ENCODE measurements around the gene AHDC1.

AHDC1 gene

DNA sequence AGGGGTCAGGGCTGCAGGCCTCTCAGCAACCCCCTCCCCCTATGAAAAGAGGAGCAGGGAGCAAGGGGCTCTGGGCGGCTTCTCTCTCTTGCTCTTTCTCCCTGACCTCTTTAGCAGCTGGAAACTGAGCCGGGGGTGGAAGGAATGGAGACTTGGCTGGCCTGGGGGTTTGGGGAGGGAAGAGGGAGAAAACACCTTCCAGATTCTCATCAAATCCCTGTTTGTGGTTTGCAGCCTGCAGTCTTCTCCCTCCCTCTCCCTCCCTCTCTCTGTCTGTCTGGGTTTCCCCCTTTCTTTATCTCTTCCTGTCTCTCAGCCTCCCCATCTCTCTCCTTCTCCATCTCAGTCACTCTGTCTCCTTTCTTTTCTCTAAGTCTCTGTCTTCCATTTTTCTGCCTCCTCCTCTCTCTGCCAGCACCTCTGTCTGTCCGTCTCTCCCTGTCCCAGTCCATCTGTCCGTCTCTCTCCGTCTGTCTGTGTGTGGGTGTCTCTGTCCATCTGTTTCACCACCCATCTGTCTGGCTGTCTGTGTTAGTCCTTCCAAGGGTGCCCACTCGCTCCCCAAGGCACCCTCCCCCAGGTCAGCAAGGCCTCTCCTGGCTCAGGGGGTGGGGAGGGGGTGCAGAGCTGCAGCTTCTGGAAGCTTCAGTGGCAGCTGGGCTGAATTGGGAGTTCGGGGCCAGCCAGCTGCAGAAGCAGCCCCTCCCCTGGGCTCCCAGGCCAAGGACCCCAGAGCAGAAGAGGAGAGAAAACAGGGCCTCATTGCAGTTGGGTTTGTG lies 6.2 kb downstream of the AHDC1 start:
- DNase-seq: no peak

DNA sequence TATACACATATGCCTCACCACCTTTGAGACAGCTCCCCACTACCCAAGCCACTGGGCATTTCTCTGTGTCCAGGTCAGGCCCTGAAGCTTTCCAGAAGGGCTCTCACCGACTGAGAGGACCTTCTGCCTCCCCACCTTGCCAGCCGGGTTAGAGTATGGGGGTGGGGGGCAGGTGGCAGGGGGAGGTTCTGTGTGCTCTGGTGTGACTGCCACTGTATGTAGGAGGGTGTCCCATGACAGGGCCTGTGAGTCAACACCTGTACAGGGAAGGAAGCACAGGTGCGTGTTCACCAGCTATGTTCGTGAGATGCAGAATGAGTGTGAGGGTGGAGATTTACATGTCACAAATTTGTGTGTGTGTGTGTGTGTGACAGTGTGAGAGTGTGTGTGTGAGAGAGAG lies 7.0 kb downstream of the AHDC1 start:
- DNase-seq: no peak

DNA sequence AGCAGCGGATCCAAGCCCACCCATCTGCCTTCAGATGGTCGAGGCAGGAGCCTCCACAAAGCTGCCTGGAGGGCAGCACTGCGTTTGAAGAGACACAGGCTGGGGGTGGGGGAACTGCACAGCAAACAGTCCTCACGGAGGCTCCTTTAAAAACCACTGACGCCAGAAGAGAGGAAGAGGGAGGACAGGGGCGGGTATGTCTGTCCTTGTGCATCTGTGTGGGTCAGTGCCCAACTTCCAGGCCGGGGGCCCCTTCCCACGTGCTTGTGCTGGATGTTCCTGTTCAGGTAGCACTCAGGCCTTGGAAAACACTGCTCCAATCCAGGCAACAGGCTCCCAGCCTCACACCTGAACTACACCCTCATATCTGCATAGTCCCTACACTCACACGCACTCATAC lies 7.7 kb downstream of the AHDC1 start:
- DNase-seq: no peak

DNA sequence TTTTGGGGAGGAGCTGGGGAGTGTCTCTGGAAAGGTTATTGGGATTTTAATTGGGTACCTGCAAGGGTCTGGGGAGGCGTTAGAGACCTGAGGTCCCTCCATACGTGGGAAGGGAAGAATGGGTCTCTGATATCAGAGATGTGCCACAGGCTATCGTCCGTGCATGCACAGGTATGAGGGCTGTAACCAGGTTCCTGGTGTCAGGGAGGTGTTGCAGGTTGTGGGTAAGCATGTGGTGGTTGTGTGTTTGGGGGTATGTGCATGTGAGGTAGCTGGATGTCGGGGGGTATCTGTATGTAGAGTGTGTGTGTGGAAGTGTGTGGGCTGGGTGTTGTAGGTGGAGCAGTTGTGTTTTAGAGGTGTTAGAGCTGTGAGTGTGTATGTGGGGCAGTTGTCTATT lies 8.3 kb downstream of the AHDC1 start:
- DNase-seq: no peak

DNA sequence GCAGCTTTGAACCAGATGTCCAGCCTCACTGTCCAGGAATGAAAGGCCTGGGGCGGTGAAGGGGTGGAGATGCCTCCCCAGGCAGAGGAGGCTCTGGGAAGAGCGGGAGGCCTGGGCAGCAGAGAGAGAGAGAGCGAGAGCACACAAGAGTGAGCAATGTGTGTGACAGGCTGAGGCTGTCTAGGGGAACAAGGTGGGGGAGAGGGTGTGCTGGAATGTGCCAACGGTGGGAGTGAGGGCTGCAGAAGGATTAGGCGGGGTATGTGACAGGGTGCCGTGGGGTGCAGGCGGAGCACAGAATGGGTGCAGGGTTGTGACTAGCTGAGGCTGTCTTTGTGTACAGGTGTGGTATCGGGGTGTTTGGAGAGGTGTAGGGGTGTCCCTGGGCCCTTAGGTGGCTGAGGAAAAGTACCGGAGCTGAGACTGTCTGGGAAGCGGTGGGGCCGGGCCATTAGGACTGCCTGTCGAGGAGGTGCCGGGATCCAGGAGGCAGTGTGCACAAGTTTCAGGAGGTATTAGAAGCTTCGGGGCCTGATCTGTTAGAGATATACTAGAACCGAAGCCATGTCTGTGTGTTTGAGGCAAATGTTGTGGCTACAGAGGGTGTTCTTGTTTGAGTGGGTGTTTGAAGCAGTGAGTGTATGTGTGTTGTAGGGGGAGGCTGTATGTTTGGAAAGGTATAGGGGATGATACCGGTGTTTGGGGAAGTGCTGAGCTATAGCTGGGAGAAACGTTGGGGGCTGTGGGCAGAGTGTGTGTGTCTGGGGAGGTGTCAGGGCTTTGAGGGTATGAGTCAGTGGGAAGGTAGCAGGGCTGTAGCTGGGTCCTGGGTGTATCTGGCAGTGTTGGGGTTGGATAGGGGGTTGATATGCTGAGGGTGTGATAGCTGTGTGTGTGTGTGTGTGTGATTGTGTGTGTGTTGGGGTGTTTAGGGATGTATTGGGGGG lies 9.1 kb downstream of the AHDC1 start:
- no peak for DNase-seq

DNA sequence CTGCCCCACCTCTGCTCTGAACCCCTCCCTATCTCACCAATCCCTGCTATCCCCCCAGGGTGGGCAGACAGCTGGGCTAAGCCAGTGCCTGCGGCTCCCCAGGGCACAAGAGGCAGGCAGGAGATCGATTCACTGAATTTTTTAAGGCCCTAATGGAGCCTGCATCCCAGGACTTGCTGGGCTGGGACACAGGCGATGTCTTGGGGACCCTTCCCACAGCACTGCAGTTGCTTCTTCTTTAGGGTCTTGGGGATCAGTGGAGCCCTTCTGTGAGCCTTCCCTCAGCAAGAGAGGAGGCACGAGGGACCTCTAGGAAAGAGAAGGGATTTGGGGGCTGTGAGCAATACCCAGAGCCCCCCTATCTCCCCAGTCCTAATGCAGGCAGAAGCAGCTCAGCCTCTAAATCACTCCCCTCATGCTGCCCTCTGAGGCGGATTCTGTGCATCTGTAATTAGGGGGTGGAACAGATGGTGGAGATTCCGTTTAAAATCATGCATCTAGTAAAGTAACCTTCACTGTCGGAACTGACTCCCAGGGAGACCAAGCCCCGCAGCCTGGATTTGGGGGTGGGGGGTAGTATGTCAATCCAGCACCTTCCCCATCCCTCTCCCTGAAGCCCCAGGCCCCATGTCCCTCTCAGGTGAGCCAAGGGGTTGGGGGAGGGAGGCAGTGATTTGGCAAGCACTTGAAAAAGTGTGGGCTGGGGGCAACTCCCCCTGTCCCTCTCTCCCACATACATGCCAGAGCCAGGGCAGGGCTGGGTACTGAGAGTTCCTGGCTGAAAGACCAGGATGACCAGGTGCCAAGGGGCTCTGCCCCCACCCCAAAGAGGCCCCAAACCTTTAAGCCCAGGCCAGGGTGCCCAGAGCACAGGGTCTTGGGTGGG lies 10.0 kb downstream of the AHDC1 start:
- peak; percentile 64 for DNase-seq

DNA sequence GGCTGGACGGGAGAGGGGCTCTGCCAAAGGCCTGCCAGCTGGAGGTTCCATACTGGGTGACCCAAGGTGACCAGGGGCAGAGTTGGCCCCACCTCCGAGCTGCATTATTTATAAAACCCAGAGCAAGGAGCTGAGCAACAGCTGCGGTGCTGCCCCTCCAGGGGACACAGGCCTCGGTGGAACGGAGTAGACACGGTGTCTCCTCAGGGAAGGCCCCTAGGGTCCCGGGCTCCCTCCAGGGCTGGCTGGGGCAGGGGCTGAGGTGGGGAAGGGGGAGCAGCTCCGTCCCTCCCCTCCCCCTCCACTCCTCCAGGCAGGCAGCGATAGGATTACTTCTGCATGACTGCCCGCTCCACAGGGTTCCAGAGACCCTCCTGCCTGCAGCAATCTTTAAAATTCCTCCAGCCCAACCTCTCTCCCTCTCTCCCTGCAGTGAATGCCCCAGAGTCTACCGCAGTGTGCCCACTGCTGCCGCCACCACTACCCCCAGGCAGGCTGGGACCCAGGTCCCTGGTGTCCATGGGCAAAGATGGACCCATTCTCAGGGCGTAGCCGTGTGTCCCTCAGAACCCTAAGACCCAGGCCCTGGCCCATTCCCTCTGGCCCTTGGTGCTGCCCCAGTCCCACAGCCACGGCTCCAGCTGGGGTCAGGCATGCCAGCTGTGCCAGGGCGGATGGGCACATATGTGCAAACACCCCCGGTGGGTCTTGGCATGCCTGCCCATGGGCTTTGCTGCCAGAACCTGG lies 10.8 kb downstream of the AHDC1 start:
- peak; percentile 45 for DNase-seq

DNA sequence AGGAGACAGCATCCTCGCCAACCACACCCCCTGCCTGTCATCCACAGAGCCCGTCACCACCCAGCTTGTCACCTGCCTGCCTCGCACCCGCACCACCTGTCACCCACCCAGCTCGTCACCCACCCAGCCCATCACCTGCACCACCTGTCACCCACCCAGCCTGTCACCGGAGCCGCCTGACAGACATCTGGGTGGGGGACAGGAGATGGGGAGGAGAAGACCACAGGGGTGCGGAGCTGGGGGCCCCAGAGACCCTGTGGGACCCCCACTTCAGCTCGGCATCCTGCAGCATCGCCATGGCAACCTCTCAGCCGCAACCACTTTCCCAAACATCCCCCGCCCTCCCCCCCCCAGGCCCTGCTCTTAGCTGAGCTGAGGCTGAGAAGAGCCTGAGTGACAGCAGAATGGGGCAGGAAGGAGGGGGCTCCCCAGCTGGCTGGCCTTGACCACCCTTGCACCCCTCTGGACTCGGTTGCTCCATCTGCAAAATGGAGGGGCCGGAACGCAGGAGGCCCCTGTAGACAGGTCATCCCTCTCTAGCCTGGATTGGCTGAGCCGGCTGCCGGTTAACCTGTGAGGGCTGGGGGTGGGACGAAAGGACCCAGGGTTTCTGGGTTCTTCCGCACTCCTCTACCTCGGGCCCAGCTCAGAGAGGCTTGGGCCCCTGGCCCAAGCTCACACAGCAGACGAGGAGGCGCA lies 11.6 kb downstream of the AHDC1 start:
- peak; percentile 92 for DNase-seq

DNA sequence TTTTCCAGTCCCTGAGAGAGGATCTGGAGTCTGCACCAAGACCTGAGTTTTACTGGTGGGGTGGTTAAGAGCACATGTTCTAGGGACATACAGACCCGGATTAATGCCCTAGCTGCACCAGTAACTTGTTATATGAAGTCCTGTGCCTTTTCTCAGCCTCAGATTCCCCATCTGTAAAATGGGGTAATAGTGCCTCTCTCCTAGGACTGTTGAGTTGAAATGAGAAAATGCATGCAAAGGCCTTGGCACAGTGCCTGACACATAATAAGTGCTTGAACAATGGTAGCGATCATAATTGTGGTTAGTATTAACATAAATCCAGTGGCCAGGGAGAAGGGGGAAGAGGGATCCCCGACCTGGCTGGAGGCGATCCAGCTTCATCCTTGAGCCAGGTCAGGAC lies 12.3 kb downstream of the AHDC1 start:
- no peak for DNase-seq

DNA sequence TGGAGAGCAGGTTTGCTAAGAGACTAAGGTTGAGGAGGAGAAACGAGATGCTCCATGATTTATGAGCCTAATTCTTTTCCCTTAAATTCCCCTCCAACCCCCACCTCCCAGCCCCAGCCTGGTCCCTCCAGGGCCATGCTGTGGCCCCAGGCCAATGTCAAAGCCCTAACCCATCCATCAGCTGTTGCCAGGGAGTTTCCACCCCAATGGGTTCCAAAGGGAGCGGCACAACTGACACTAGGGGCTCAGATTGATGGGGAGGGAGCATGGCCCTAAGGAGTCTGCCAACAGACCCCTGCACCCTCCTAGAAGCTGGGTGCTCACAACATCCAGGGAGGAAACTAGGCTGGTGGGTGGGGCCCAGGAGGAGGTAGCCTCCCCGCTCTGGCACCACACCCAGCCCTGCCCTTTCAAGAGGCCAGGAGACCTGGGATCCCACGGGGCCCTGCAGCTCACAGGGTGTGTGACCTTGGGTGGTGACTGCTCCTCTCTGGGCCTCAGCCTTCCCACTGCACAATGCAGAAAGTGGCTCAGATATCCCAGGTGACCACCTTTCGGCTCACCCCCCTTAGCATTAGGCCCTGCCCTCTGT lies 12.9 kb downstream of the AHDC1 start:
- DNase-seq: no peak

DNA sequence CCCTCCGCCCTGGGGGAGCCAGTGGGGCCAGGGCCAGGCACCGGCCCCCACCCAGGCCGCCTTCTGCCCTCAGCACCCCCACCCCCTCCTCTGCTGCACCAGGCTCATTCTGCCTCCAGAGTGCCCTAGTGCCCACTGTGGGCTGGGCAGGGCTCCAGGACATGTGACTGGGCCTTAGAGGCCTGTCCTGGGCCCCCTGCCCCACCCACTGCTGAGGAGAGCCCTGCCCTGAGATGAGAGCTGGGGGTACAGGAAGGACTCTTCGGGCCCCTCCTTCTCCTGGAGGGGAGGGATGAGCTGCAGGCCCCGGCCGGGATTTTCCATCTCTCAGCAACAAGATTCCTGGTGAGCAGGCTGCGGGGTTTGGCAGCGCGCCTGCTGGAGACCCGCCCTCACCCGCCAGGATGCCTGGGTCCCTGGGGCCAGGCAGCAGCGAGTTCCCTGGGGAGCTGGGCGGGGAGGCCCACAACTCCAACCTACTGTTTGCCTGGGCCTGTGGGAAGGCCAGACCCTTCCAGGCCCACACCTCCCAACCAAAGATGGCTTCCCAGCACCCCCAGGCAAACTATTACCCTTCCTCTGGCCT lies 14.0 kb downstream of the AHDC1 start:
- peak; percentile 69 for DNase-seq

DNA sequence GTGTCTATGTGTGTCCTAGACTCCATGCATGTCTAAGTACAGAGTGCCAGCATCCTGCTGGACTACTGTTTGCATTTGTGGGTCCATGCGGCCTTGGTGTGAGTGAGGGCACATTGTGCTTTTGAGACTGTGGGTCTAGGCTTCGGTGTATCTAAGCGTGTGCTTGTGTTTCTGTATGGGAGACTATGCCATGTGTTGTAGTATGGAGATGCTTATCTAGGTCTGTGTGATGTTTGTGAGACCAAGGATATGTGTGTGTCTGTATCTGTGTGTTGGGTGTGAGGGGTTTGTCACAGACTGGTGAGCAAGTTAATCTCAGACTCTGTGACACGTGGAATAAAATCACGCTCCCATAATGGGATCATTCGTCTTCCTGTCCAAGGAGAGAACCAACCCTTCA lies 14.5 kb downstream of the AHDC1 start:
- no peak for DNase-seq

DNA sequence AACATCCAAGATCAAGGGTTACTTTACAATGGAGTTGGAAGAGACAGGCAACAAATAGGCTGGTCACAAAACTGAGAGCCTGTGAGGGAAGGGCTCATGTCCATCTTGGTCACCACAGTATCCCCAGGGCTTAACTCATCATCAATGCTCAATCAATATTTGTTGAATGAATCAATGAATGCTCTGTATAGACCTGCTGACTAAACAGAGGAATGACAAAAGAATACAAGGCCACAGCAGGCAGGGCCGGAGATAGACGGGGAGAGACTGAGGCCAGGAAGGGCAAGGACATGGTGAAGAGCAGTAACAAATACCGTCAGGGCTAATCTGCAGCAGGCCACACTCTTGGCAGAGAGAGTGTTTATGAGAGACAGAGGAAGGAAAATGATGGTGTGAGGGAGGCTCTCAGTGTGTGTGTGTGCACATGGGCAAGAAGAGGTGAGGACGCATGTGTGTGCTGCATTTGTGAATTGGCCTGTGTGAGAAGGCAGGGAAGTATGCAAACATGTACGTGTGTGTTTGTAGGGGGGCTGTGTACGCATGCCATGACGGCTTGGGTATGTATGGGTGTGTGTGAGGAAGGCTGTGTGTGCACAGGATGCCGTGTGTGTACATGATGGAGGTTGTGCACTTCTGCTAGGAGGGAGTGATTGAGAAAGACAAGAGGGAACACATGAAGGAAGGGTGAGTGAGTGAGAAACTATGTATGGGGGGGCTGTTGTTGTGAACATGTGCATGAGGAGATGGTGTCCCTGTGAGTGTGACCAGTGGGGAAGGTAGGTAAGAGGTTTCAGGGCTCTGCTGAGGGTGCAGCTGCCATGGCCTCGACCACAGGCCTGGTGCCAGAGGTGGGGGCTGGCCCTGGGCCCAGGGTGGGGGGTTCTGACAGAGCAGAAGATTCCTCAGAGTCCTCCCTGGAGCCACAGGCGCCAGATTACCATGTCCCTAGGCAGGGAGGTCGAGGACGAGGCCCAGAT lies 15.4 kb downstream of the AHDC1 start:
- DNase-seq: no peak

DNA sequence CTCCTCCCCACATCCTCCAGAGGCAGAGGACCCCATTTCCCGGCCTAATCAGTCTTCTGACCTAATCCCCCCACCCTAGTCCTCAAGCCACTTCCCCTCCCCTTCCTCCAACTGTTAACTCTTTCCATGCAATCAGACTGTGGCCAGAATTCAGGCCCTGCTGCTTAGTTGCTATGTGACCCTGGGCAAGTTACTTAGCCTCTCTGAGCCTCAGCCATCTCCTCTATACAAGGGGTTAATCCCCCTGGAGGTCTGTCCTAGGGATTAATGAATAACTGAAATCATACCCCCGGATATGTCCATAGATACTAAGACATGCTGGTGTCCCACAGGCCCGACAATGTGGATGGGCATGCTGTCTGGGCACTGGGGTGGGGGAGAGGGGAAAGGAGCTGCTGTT lies 18.3 kb downstream of the AHDC1 start:
- DNase-seq: no peak

DNA sequence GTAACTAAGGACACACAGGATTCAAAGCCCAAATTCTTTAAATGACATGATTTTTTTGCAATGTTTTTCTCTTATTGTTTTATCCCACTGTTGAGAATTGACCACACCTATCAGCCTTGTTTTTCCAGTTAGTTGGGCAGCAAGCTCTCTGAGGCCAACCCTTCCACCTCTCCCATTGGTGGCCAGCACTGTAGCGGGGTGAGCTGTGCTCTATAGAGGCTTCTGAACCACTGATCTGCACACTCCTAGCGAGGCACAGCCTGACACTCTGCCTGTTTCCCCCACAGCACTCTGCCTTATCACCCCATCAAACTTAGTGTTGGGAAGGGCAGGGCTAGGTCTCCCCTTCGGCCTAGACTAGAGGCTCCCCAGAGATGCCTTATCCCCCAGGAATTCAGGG lies 19.5 kb downstream of the AHDC1 start:
- no peak for DNase-seq

DNA sequence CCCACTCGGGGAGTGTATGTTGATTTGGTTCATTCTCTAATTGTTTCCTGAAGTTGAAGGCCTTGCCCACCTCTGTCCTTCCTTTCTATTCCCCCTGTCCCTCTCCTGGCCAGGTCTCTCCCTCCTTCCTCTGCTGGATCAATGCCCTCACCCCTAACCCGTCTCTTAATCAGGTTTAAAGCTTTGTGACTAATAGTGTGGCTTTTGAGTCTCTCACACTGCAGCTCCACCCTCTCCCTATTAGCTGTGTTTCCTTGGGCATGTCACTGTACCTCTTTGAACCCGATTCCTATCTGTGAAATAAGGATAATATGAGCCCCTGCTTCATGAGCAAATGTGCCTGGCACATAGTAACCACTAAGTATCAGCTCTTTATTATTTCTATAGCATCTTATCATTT lies 20.5 kb downstream of the AHDC1 start:
- DNase-seq: no peak

DNA sequence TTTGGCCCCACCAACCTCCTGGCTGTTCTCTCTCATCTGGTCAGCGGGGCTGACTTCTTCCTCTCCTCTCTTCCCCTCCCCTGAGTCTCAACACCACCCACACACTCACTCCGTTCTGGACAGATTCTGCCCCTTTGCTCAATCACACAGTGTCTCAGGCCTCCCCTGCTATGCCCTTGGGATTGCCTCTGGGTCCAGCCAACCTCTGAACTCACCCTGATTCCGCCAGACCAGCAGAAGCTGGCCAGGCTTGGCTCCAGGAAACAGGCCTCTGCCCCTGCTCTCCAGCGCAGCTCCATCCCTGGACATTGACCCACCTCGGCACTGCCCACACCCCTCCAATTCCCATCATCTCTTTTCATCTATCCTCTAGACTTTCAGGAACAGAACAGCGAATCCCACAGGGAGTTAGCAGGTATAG lies 22.1 kb downstream of the AHDC1 start:
- no peak for DNase-seq

DNA sequence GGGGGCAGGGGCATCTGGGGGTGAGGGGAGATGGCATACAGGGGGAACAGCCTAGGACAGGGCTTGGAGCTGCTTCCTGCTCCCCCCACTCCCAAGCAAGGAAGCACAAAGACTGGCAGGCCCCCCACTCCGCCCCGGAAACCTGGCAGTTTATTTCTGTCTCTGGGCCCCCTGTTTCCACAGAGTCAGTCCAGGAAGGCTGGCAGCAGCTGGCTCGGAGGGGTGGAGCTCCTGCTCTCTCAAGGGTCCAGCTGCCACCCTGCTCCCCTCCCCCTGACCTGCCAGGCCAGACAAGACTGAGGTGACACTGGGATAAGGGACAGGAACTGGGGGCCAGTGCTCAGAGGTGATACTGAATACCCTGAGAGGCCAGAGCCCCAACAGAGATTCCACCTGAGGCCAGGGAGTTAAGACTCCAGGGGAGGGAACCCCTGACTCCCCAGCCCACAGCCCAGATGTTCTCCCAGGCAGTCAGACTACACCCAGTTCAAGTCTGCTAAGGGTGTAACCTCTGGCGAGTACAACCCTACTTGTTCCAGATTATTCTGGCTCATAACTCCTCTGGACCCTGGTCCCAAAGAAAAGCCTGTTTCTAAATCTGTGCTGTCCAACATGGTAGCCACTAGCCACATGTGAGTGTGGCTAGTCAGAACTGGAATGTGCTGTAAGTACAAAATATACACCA lies 26.3 kb downstream of the AHDC1 start:
- DNase-seq: peak; percentile 32

DNA sequence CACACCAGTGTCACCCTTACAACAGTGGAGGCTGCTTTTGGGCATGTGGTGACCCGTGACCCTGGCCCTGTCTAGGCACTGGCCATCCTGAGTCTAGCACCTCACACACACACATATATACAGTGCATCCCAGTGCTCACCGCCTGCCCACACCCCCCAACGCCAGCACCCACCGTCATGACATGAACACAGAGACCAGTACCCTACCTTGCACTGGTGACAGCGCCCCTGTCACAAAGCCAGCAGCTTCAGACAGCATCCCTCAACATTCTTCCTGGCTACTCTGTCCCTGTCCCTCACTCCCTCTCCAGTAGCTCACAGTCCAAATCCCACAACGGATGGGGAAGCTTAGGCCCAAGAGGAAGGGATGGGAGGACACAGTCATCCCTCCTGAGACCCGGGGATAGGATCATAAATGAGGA lies 27.1 kb downstream of the AHDC1 start:
- no peak for DNase-seq
